Astrocyte (in vitro differentiated cells and primary cell): ENCODE measurements around the gene ECSIT. TPM values are rescaled to one million over a fixed set of nuclear protein-coding genes. Genes with fewer than 3 reads are reported as not detected.

ENCODE experiments used
- DNase-seq: peaks from one replicate; pipeline ENCODE4 v3.0.0-alpha.2; 2010; ENCODE audit warnings: low read depth
- FAIRE-seq: peaks from 2 replicates; lab custom pipeline; 2011; peaks lifted over from hg19 to GRCh38; lab: Jason Lieb, UNC
- H2AFZ ChIP-seq: 2 replicates; pipeline ENCODE4 v1.6.0; 2012; ENCODE audit warnings: low read depth, low read length, inconsistent platforms
- H3K27ac ChIP-seq: 2 replicates; pipeline ENCODE4 v1.5.1; 2011; ENCODE audit warnings: low read depth, low read length, inconsistent platforms
- H3K27me3 ChIP-seq: 2 replicates; pipeline ENCODE4 v1.6.0; 2011; ENCODE audit warnings: low read length, inconsistent platforms; ENCODE audit not compliant: insufficient read depth
- H3K36me3 ChIP-seq: 2 replicates; pipeline ENCODE4 v1.5.1; 2011; ENCODE audit warnings: low read length, inconsistent platforms; ENCODE audit not compliant: insufficient read depth
- H3K4me1 ChIP-seq: 2 replicates; pipeline ENCODE4 v1.5.1; 2011; ENCODE audit warnings: low read length, inconsistent platforms; ENCODE audit not compliant: insufficient read depth
- H3K4me2 ChIP-seq: 2 replicates; pipeline ENCODE4 v1.6.0; 2012; ENCODE audit warnings: low read length, inconsistent platforms
- H3K4me3 ChIP-seq: 2 replicates; pipeline ENCODE4 v1.5.1; 2011; ENCODE audit warnings: low read depth, mild to moderate bottlenecking, low read length, inconsistent platforms; ENCODE audit not compliant: insufficient read depth
- H3K79me2 ChIP-seq: 2 replicates; pipeline ENCODE4 v1.6.0; 2012; ENCODE audit warnings: mild to moderate bottlenecking, low read length, inconsistent platforms; ENCODE audit not compliant: insufficient read depth
- H3K9ac ChIP-seq: 2 replicates; pipeline ENCODE4 v1.6.0; 2012; ENCODE audit warnings: mild to moderate bottlenecking, low read length, inconsistent platforms
- H3K9me3 ChIP-seq: 2 replicates; pipeline ENCODE4 v1.5.1; 2012; ENCODE audit warnings: low read depth, mild to moderate bottlenecking, low read length, inconsistent platforms; ENCODE audit not compliant: insufficient read depth
- H4K20me1 ChIP-seq: 2 replicates; pipeline ENCODE4 v1.6.0; 2012; ENCODE audit warnings: low read length, inconsistent platforms; ENCODE audit not compliant: insufficient read depth
- H3K27ac Mint-ChIP-seq: one replicate; pipeline ENCODE4 v1.8.0; 2021; ENCODE audit warnings: mild to moderate bottlenecking, mixed read lengths; ENCODE audit not compliant: unreplicated experiment
- H3K27me3 Mint-ChIP-seq: one replicate; pipeline ENCODE4 v1.8.0; 2021; ENCODE audit warnings: low read depth, mixed read lengths; ENCODE audit not compliant: unreplicated experiment
- H3K36me3 Mint-ChIP-seq: one replicate; pipeline ENCODE4 v1.8.0; 2021; ENCODE audit warnings: low read depth, mixed read lengths; ENCODE audit not compliant: unreplicated experiment
- H3K4me1 Mint-ChIP-seq: one replicate; pipeline ENCODE4 v1.8.0; 2021; ENCODE audit warnings: low read depth, mixed read lengths; ENCODE audit not compliant: unreplicated experiment
- H3K4me3 Mint-ChIP-seq: one replicate; pipeline ENCODE4 v1.8.0; 2021; ENCODE audit warnings: mild to moderate bottlenecking, moderate library complexity, mixed read lengths; ENCODE audit not compliant: unreplicated experiment
- H3K9me3 Mint-ChIP-seq: one replicate; pipeline ENCODE4 v1.8.0; 2021; ENCODE audit warnings: mild to moderate bottlenecking, mixed read lengths; ENCODE audit not compliant: unreplicated experiment
- EZH2 ChIP-seq: IDR thresholded peaks from 2 replicates; pipeline ENCODE4 v1.6.1; 2012; ENCODE audit warnings: mild to moderate bottlenecking, low read length, inconsistent platforms; ENCODE audit not compliant: insufficient read depth
- total RNA-seq: library from RNA; stranded (reverse); gene quantifications from 2 replicates; pipeline ENCODE4 v1.2.1, GENCODE V29; 2021
- TF ChIP-seq, protein P1 (sequence below): IDR thresholded peaks from 2 replicates; pipeline ENCODE4 v1.5.1; 2011; ENCODE audit warnings: low read depth, mild to moderate bottlenecking, inconsistent platforms, low read length, moderate library complexity; ENCODE audit not compliant: insufficient read depth

The ECSIT gene
- total RNA-seq, 1 donor from 2014 or later, result 21.9 TPM

DNA sequence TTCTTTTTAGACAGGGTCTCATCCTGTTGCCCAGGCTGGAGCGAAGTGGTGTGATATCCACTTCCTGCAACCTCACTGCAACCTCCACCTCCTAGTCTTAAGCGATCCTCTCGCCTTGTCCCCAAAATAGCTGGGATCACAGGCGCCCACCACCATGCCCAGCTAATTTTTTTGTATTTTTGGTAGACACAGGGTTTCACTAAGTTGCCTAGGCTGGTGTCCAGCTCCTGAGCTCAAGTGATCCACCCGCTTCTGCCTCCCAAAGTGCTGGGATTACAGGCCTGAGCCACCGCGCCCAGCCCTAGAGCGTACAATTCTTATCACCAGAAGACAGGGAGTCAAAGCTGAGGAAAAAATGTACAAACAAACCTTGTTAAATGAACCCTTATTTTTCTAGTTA lies 34.6 kb upstream of the ECSIT start:
- Histone ChIP-seq H3K4me3 (no peak overlapping the region), H3K9ac (no peak overlapping the region), H3K4me1 (peaks cover 4% of the 10 kb centered on the region), H3K4me2 (no peak overlapping the region), H2AFZ (no peak overlapping the region), H3K36me3 (no peaks in the 10 kb centered on the region), H3K27ac (no peak overlapping the region), H3K9me3 (no peaks in the 10 kb centered on the region), H4K20me1 (peaks cover 2% of the 10 kb centered on the region), H3K27me3 (no peaks in the 10 kb centered on the region), H3K79me2 (peaks cover 5% of the 10 kb centered on the region)
- peaks cover 11% of the 10 kb centered on the region for H3K4me1 Mint-ChIP-seq
- no peak for TF ChIP-seq EZH2
- no peaks in the 10 kb centered on the region for H3K9me3 Mint-ChIP-seq
- H3K36me3 Mint-ChIP-seq, result no peaks in the 10 kb centered on the region
- H3K27me3 Mint-ChIP-seq, result no peaks in the 10 kb centered on the region
- no peak for FAIRE-seq
- no peak overlapping the region for H3K27ac Mint-ChIP-seq
- H3K4me3 Mint-ChIP-seq, result no peak overlapping the region
- DNase-seq, result no peak

DNA sequence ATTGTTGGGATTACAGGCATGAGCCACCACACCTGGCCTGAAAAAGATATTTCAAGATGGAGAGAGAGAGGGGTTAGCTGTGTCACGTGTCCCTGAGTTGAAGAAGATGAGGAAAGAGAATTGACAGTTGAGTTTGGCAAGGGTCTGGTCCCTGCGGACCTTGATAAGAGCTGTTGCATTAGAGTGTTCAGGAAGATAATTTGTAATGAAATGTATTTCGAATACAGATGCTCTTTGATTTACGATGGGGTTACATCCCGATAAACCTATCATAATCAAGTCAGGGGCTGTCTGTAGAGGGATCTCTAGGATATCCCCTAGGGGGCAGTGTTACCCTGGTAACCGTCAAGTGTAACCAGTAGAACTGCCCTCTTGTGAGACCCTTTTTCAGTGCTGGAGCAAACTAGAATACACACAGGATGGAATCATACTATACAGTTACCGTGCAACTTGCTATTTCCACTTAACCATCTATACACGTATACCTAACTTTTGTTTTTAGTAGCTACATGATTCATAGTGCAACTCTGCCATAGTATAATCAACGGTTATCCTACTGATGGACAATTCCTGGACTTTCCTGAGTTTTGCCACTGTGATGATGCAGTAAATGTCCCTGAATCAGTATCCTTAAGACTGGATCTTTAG lies 31.6 kb upstream of the ECSIT start:
- Histone ChIP-seq H3K27ac (no peak overlapping the region), H3K79me2 (peaks cover 35% of the 10 kb centered on the region), H3K36me3 (peaks cover 2% of the 10 kb centered on the region), H3K4me2 (peak overlapping the region; percentile 29), H3K4me1 (peaks cover 7% of the 10 kb centered on the region), H3K4me3 (no peak overlapping the region), H3K9ac (no peak overlapping the region), H3K27me3 (no peaks in the 10 kb centered on the region), H3K9me3 (no peaks in the 10 kb centered on the region), H4K20me1 (peaks cover 29% of the 10 kb centered on the region), H2AFZ (no peak overlapping the region)
- Mint-ChIP-seq H3K36me3 (no peaks in the 10 kb centered on the region), H3K4me1 (peaks cover 14% of the 10 kb centered on the region), H3K27me3 (no peaks in the 10 kb centered on the region), H3K4me3 (peak overlapping the region; percentile 78), H3K27ac (peak overlapping the region; percentile 27), H3K9me3 (no peaks in the 10 kb centered on the region)
- peak; percentile 39 for DNase-seq
- no peak for FAIRE-seq
- TF ChIP-seq EZH2, result no peak
- TF ChIP-seq, protein P1, sequence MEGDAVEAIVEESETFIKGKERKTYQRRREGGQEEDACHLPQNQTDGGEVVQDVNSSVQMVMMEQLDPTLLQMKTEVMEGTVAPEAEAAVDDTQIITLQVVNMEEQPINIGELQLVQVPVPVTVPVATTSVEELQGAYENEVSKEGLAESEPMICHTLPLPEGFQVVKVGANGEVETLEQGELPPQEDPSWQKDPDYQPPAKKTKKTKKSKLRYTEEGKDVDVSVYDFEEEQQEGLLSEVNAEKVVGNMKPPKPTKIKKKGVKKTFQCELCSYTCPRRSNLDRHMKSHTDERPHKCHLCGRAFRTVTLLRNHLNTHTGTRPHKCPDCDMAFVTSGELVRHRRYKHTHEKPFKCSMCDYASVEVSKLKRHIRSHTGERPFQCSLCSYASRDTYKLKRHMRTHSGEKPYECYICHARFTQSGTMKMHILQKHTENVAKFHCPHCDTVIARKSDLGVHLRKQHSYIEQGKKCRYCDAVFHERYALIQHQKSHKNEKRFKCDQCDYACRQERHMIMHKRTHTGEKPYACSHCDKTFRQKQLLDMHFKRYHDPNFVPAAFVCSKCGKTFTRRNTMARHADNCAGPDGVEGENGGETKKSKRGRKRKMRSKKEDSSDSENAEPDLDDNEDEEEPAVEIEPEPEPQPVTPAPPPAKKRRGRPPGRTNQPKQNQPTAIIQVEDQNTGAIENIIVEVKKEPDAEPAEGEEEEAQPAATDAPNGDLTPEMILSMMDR, result peak; percentile 78

DNA sequence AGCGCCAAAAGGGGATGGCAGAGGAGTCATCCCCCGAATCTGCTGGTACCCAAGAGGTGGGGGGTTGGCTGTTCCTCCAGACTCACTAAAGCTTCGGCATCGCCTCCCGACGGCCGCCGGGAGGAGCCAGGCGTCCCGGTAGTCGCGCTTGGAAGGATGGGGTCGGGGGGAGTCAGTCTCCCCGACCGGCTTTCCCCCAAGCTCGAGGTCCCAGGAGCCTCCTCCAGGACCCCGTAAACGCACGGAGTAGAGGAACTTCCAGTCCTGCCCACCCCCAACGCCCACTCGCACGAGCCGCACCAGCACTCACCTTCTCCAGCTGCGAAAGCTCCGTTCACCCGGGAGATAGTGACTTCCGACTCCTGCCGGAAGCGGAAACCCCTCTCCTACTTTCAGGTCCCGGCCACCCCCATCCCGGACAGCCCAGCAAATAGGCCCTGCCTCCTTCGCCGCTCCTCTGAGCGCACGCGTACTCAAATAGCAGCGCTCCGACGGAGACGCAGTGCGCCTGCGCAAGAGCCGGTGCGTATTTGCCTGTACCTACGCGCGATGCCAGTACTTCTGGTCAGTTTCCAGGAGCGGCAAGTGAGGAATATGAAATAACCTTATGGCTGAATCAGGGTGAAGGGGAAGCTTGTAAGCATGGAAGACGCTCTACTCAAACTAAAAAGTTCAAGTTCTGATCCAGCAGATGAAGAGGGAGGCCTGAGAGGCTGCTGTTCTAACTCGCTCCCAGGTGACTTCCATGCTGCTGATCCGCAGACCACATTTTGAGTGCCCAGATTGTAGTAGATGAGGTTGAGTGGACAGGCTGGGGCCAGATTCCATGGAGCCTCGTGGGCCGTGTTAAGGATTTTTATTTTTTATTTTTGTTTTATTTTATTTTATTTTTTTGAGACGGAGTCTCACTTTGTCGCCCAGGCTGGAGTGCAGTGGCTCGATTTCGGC lies 30.2 kb upstream of the ECSIT start, which contains the start of gene ELOF1:
ELOF1 (minus strand) TSS at position 350 of the 948 bp plus-strand sequence. CDS start 4,883 bp downstream, outside the sequence.
- Histone ChIP-seq H3K4me2 (peak within 1 kb of the TSS; percentile 99), H3K4me1 (peaks cover 7% of the 10 kb centered on the region), H3K9me3 (no peaks in the 10 kb centered on the region), H3K27ac (peak within 1 kb of the TSS; percentile 41), H3K79me2 (peaks cover 40% of the 10 kb centered on the region), H3K9ac (peak within 1 kb of the TSS; percentile 90), H3K36me3 (peaks cover 2% of the 10 kb centered on the region), H4K20me1 (peaks cover 38% of the 10 kb centered on the region), H2AFZ (peak within 1 kb of the TSS; percentile 81), H3K4me3 (peak within 1 kb of the TSS; percentile 91), H3K27me3 (no peaks in the 10 kb centered on the region)
- peak within 1 kb of the TSS; percentile 97 for H3K4me3 Mint-ChIP-seq
- H3K27ac Mint-ChIP-seq, result peak within 1 kb of the TSS; percentile 91
- FAIRE-seq, result peak; percentile 13
- peaks cover under 1% of the 10 kb centered on the region for H3K36me3 Mint-ChIP-seq
- H3K9me3 Mint-ChIP-seq, result no peaks in the 10 kb centered on the region
- peaks cover 14% of the 10 kb centered on the region for H3K4me1 Mint-ChIP-seq
- TF ChIP-seq, protein P1, result no peak
- no peak for TF ChIP-seq EZH2
- peak; percentile 94 for DNase-seq
- no peaks in the 10 kb centered on the region for H3K27me3 Mint-ChIP-seq
